ENCODE data around the gene CD302.

DNA sequence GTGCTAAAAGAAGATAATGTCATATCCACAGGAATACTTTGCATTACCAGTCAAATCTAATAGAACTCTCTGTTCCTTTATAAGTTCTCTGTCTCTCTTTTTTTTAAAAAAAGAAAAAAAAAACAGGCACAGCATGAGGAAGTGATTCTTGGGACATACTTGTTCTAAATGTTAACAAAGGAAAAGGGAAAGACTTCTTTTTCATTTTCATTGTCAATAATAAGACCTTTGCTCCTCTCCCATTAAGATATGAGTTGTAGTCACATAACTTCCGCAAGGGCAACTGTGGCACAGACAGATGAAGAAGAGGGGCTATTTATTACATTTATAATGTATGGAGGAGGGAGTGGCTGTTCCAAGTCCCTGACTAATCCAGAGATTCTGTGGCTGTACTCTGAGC is 4.7 kb downstream of the CD302 start:
- TF ChIP-seq, protein P1, sequence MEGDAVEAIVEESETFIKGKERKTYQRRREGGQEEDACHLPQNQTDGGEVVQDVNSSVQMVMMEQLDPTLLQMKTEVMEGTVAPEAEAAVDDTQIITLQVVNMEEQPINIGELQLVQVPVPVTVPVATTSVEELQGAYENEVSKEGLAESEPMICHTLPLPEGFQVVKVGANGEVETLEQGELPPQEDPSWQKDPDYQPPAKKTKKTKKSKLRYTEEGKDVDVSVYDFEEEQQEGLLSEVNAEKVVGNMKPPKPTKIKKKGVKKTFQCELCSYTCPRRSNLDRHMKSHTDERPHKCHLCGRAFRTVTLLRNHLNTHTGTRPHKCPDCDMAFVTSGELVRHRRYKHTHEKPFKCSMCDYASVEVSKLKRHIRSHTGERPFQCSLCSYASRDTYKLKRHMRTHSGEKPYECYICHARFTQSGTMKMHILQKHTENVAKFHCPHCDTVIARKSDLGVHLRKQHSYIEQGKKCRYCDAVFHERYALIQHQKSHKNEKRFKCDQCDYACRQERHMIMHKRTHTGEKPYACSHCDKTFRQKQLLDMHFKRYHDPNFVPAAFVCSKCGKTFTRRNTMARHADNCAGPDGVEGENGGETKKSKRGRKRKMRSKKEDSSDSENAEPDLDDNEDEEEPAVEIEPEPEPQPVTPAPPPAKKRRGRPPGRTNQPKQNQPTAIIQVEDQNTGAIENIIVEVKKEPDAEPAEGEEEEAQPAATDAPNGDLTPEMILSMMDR (IDR thresholded peaks at IDR 0.05): no peak
- TF ChIP-seq EP300 (IDR thresholded peaks at IDR 0.05) (no peak), POLR2A (IDR thresholded peaks at IDR 0.05) (no peak)

All from ovary (tissue), 3 donors.